Endodermal cell (in vitro differentiated cells): ENCODE data around the gene FNBP1L. TPM values are rescaled to one million over a fixed set of nuclear protein-coding genes. Genes with fewer than 3 reads are reported as not detected.

ENCODE experiments used
- DNase-seq: peaks from one replicate; pipeline ENCODE4 v3.0.0-alpha.2; 2017
- H3K27ac ChIP-seq: 2 replicates; pipeline ENCODE4 v1.5.1; 2013; ENCODE audit warnings: mild to moderate bottlenecking, low read depth, low read length, moderate library complexity
- H3K27me3 ChIP-seq: 2 replicates; pipeline ENCODE4 v1.6.1; 2013; ENCODE audit warnings: mild to moderate bottlenecking, low read length, moderate library complexity; ENCODE audit not compliant: insufficient read depth, control insufficient read depth, poor library complexity, severe bottlenecking
- H3K36me3 ChIP-seq: 2 replicates; pipeline ENCODE4 v1.7.0; 2013; ENCODE audit warnings: mild to moderate bottlenecking, low read length, moderate library complexity; ENCODE audit not compliant: control insufficient read depth, insufficient read depth
- H3K4me1 ChIP-seq: one replicate; pipeline ENCODE4 v1.7.0; 2013; ENCODE audit warnings: low read length; ENCODE audit not compliant: control insufficient read depth, insufficient read depth
- H3K4me3 ChIP-seq: 2 replicates; pipeline ENCODE4 v1.5.1; 2013; ENCODE audit warnings: mild to moderate bottlenecking, low read length, moderate library complexity
- H3K9ac ChIP-seq: 2 replicates; pipeline ENCODE4 v1.6.1; 2013; ENCODE audit warnings: mild to moderate bottlenecking, low read length, moderate library complexity; ENCODE audit not compliant: poor library complexity, severe bottlenecking; ENCODE audit errors: extremely low read depth
- H3K9me3 ChIP-seq: 2 replicates; pipeline ENCODE4 v1.6.1; 2013; ENCODE audit warnings: mild to moderate bottlenecking, low read length, moderate library complexity; ENCODE audit not compliant: control insufficient read depth
- H3K27ac Mint-ChIP-seq: 2 replicates; pipeline ENCODE4 v1.8.0; 2020; ENCODE audit warnings: mixed read lengths
- H3K27me3 Mint-ChIP-seq: 2 replicates; pipeline ENCODE4 v1.8.0; 2021; ENCODE audit warnings: mild to moderate bottlenecking, mixed read lengths; ENCODE audit not compliant: insufficient read depth
- H3K36me3 Mint-ChIP-seq: 2 replicates; pipeline ENCODE4 v1.8.0; 2020; ENCODE audit warnings: low read depth, mixed read lengths
- H3K4me1 Mint-ChIP-seq: 2 replicates; pipeline ENCODE4 v1.8.0; 2020; ENCODE audit warnings: mixed read lengths
- H3K4me3 Mint-ChIP-seq: 2 replicates; pipeline ENCODE4 v1.8.0; 2020; ENCODE audit warnings: mild to moderate bottlenecking, moderate library complexity, mixed read lengths
- H3K9me3 Mint-ChIP-seq: 2 replicates; pipeline ENCODE4 v1.8.0; 2020; ENCODE audit warnings: mild to moderate bottlenecking, mixed read lengths
- WGBS, 2 experiments: methylation state at CpG; one replicate each; pipeline versions ENCODE4 v1.1.5 to v1.1.7; 2013; ENCODE audit warnings: missing lambda C conversion rate in 2 of 2, mixed read lengths in 1 of 2; ENCODE audit not compliant: insufficient coverage in 1 of 2, insufficient read length in 1 of 2; 5-methylcytosine and 5-hydroxymethylcytosine counted together
- total RNA-seq, 2 donors: library from RNA; stranded (reverse); fragmentation: NEBNext Ultra II Directional in 1 of 2; extraction: Animal tissue kit (Norgen Biotek cat#: 25700) in 1 of 2; gene quantifications; 2 replicates in 1 of 2; 3 replicates in 1 of 2; pipeline ENCODE4 v1.2.1, GENCODE V29; 2021
- TF ChIP-seq, protein P1 (sequence below): fragments of 200-600 bp; sonication (generic); conservative IDR thresholded peaks from 2 replicates; pipeline ENCODE4 v1.5.0; 2021; ENCODE audit warnings: antibody characterized with exemption, mild to moderate bottlenecking

FNBP1L gene
- total RNA-seq, 2 donors from 2014 or later, result 96.8 to 107 TPM

DNA sequence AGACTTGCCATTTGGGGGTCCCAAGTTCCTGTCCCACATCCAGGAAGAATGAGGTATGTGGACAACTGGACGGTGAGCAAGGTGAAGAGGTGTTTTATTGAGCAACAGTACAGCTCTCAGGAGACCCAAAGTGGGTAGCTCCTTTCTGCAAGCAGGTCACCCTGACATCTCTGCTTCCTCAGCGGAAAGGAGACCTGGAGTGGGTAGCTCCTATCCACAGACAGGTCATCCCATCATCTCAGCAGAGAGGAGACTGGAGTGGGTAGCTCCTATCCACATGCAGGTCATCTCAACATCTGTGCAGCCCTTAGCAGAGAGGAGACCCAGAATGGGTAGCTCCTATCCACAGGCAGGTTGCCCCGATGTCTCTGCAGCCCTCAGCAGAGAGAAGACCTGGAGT, 13.8 kb upstream of the FNBP1L start:
- Mint-ChIP-seq H3K36me3 (no peaks in the 10 kb centered on the region), H3K4me3 (no peak overlapping the region), H3K27me3 (no peaks in the 10 kb centered on the region), H3K27ac (no peak overlapping the region), H3K9me3 (peaks cover 15% of the 10 kb centered on the region), H3K4me1 (no peaks in the 10 kb centered on the region)
- TF ChIP-seq, protein P1, sequence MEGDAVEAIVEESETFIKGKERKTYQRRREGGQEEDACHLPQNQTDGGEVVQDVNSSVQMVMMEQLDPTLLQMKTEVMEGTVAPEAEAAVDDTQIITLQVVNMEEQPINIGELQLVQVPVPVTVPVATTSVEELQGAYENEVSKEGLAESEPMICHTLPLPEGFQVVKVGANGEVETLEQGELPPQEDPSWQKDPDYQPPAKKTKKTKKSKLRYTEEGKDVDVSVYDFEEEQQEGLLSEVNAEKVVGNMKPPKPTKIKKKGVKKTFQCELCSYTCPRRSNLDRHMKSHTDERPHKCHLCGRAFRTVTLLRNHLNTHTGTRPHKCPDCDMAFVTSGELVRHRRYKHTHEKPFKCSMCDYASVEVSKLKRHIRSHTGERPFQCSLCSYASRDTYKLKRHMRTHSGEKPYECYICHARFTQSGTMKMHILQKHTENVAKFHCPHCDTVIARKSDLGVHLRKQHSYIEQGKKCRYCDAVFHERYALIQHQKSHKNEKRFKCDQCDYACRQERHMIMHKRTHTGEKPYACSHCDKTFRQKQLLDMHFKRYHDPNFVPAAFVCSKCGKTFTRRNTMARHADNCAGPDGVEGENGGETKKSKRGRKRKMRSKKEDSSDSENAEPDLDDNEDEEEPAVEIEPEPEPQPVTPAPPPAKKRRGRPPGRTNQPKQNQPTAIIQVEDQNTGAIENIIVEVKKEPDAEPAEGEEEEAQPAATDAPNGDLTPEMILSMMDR, result no peak
- WGBS, 2 experiments, result 90 to 97% methylated on average over 3 of the region's 3 CpGs
- H3K36me3 ChIP-seq, result no peaks in the 10 kb centered on the region
- H3K9me3 ChIP-seq, result peaks cover 10% of the 10 kb centered on the region
- H3K27ac ChIP-seq, result no peak overlapping the region
- H3K9ac ChIP-seq, result no peak overlapping the region
- no peak overlapping the region for H3K4me3 ChIP-seq
- no peak for DNase-seq
- no peaks in the 10 kb centered on the region for H3K27me3 ChIP-seq
- H3K4me1 ChIP-seq, result no peaks in the 10 kb centered on the region

- no peak overlapping the region for H3K27ac ChIP-seq
- WGBS, 2 experiments, result 84 to 90% methylated on average over 3 to 5 of the region's 5 CpGs
Measured at GRCh38 chr1:93434987-93435386, 12.9 kb upstream of the FNBP1L start.

DNA sequence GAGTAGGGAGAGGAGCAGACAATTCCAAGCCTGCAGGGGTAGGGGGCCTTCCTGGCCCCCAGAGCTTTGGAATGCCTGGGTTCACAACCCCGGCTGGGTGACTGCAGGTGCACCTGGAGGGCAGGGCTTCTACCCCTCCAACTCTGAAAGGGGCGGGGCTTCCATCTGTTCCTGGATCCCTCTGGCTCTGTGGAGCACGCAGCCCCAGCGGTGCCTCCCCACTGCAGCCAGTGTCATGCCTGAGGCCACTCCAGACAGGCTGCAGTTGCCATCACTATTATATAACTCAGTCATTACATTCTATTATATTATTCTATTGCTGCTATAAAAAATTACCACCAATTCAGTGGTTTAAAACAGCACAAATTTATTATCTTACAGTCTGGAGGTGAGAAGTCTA, 12.5 kb upstream of the FNBP1L start:
- DNase-seq, result no peak
- H3K27ac Mint-ChIP-seq, result no peak overlapping the region
- H3K4me3 ChIP-seq, result no peak overlapping the region
- H3K27ac ChIP-seq, result no peak overlapping the region
- peaks cover 10% of the 10 kb centered on the region for H3K9me3 ChIP-seq
- H3K36me3 ChIP-seq, result no peaks in the 10 kb centered on the region
- peaks cover 15% of the 10 kb centered on the region for H3K9me3 Mint-ChIP-seq
- WGBS, 2 experiments, result 83 to 94% methylated on average over 1 to 4 of the region's 4 CpGs
- H3K27me3 Mint-ChIP-seq, result no peaks in the 10 kb centered on the region
- H3K4me1 Mint-ChIP-seq, result no peaks in the 10 kb centered on the region
- H3K9ac ChIP-seq, result no peak overlapping the region
- H3K4me3 Mint-ChIP-seq, result no peak overlapping the region
- H3K27me3 ChIP-seq, result no peaks in the 10 kb centered on the region
- TF ChIP-seq, protein P1, result no peak
- H3K4me1 ChIP-seq, result no peaks in the 10 kb centered on the region
- no peaks in the 10 kb centered on the region for H3K36me3 Mint-ChIP-seq

More at GRCh38 chr1:93434987-93435386, 12.9 kb upstream of the FNBP1L start:
- Mint-ChIP-seq H3K9me3 (peaks cover 15% of the 10 kb centered on the region), H3K36me3 (no peaks in the 10 kb centered on the region), H3K27me3 (no peaks in the 10 kb centered on the region), H3K27ac (no peak overlapping the region), H3K4me1 (no peaks in the 10 kb centered on the region), H3K4me3 (no peak overlapping the region)
- no peak for DNase-seq
- TF ChIP-seq, protein P1, result no peak
- Histone ChIP-seq H3K36me3 (no peaks in the 10 kb centered on the region), H3K27me3 (no peaks in the 10 kb centered on the region), H3K4me3 (no peak overlapping the region), H3K9ac (no peak overlapping the region), H3K9me3 (peaks cover 10% of the 10 kb centered on the region), H3K4me1 (no peaks in the 10 kb centered on the region)
